HepG2 (cell line): ENCODE measurements around the gene GNMT. TPM values are rescaled to one million over a fixed set of nuclear protein-coding genes. Genes with fewer than 3 reads are reported as not detected.

Source experiments
- CCDC6 ChIP-seq: sonication (generic); formaldehyde crosslinking; IDR thresholded peaks from 2 replicates; pipeline ENCODE4 v1.8.1; 2022; ENCODE audit warnings: mild to moderate bottlenecking, missing genetic modification reagents, moderate library complexity
- DMTF1 ChIP-seq: sonication (generic); formaldehyde crosslinking; IDR thresholded peaks from 2 replicates; pipeline ENCODE4 v1.4.0; 2020; ENCODE audit warnings: mild to moderate bottlenecking, missing genetic modification reagents
- ERF ChIP-seq: IDR thresholded peaks from 2 replicates; pipeline ENCODE4 v1.6.1; 2018; ENCODE audit warnings: missing biosample characterization, missing genetic modification reagents
- GTF3A ChIP-seq: sonication (generic); formaldehyde crosslinking; conservative IDR thresholded peaks from 2 replicates; pipeline ENCODE4 v1.4.0; 2020; ENCODE audit warnings: mild to moderate bottlenecking, missing genetic modification reagents
- ISL2 ChIP-seq: sonication (generic); formaldehyde crosslinking; IDR thresholded peaks from 2 replicates; pipeline ENCODE4 v1.5.0; 2020; ENCODE audit warnings: missing genetic modification reagents
- MEIS2 ChIP-seq: sonication (generic); formaldehyde crosslinking; IDR thresholded peaks from 2 replicates; pipeline ENCODE4 v1.9.0; 2021; ENCODE audit warnings: mild to moderate bottlenecking, missing genetic modification reagents
- NR2F1 ChIP-seq, 2 experiments: fragments of 450-650 bp in 1 of 2; formaldehyde crosslinking in 1 of 2; IDR thresholded peaks; 2 replicates each; pipeline versions ENCODE4 v1.5.0 to v1.6.1; 2016 to 2020; ENCODE audit warnings: mild to moderate bottlenecking in 1 of 2, missing compliant biosample characterization in 1 of 2, missing genetic modification reagents in 1 of 2, moderate library complexity in 1 of 2
- TOE1 ChIP-seq: sonication (generic); formaldehyde crosslinking; IDR thresholded peaks from 2 replicates; pipeline ENCODE4 v1.4.0; 2020; ENCODE audit warnings: mild to moderate bottlenecking, missing genetic modification reagents
- ZBTB25 ChIP-seq: IDR thresholded peaks from 2 replicates; pipeline ENCODE4 v1.6.1; 2018; ENCODE audit warnings: missing genetic modification reagents
- ZNF10 ChIP-seq: sonication (generic); formaldehyde crosslinking; IDR thresholded peaks from 2 replicates; pipeline ENCODE4 v1.4.0; 2020; ENCODE audit warnings: mild to moderate bottlenecking, low read depth, missing genetic modification reagents, borderline replicate concordance
- ZNF33A ChIP-seq: sonication (generic); formaldehyde crosslinking; IDR thresholded peaks from 2 replicates; pipeline ENCODE4 v1.5.1; 2020; ENCODE audit warnings: missing genetic modification reagents, mild to moderate bottlenecking, moderate library complexity, borderline replicate concordance
- ZNF557 ChIP-seq: sonication (generic); formaldehyde crosslinking; IDR thresholded peaks from 2 replicates; pipeline ENCODE4 v1.4.0; 2020; ENCODE audit warnings: missing genetic modification reagents
- ZNF607 ChIP-seq: sonication (generic); formaldehyde crosslinking; IDR thresholded peaks from 2 replicates; pipeline ENCODE4 v1.5.1; 2020; ENCODE audit warnings: missing genetic modification reagents, mild to moderate bottlenecking, borderline replicate concordance
- polyA plus RNA-seq, 8 experiments: library from polyadenylated mRNA; depleted of rRNA in 3 of 8; stranded (reverse) in 7 of 8; unstranded in 1 of 8; fragments of >200 nt; fragmentation: Illumina TruSeq in 4 of 8; extraction: Trizol in 4 of 8; gene quantifications; 2 replicates each; pipeline versions ENCODE4 v1.2.1 to v1.2.3, GENCODE V29; 2011 to 2016; ENCODE audit warnings: low read depth in 4 of 8, missing spikeins in 1 of 8, mixed read lengths in 1 of 8; ENCODE audit not compliant: insufficient read depth in 1 of 8
- total RNA-seq, 5 experiments: library from RNA; depleted of rRNA; stranded (reverse); fragments of >200 nt; fragmentation: Illumina TruSeq; extraction: Trizol; gene quantifications; 2 replicates each; pipeline ENCODE4 v1.2.3, GENCODE V29; 2016; ENCODE audit warnings: low read depth in 1 of 5
- TF ChIP-seq, protein P1 (sequence below): sonication (generic); formaldehyde crosslinking; IDR thresholded peaks from 2 replicates; pipeline ENCODE4 v1.4.0; 2020; ENCODE audit warnings: mild to moderate bottlenecking, missing genetic modification reagents
- TF ChIP-seq, protein P2 (sequence below): sonication (generic); formaldehyde crosslinking; IDR thresholded peaks from 2 replicates; pipeline ENCODE4 v1.4.0; 2020; ENCODE audit warnings: low read depth, mild to moderate bottlenecking, missing genetic modification reagents

Gene GNMT
- total and polyA plus RNA-seq, 2 of the 13 experiments (the other 11 are each of a cell fraction or from before 2014, with no cell fraction given), result 2.8 to 7.0 TPM

GRCh38 chr6:42984001-42984923 lies 23.7 kb downstream of the GNMT start, which contains the start of gene PPP2R5D (continued):
- no peak for TF ChIP-seq DMTF1 (CRISPR knock-in tag)
- TF ChIP-seq ZNF557 (CRISPR knock-in tag), result peak; percentile 65; the same call in 1 of the 2 replicates
- TF ChIP-seq ZNF10, result no peak
- no peak for TF ChIP-seq NR2F1 (CRISPR knock-in tag; IDR thresholded peaks at IDR 0.05)
- TF ChIP-seq ZBTB25, result 0 out of 2 replicates have a peak, but pooled peaks have one; percentile 52
- TF ChIP-seq ISL2 (CRISPR knock-in tag), result peak; percentile 29; the same call in 1 of the 2 replicates
- TF ChIP-seq ZNF607 (CRISPR knock-in tag), result peak; percentile 80
- TF ChIP-seq, protein P1, sequence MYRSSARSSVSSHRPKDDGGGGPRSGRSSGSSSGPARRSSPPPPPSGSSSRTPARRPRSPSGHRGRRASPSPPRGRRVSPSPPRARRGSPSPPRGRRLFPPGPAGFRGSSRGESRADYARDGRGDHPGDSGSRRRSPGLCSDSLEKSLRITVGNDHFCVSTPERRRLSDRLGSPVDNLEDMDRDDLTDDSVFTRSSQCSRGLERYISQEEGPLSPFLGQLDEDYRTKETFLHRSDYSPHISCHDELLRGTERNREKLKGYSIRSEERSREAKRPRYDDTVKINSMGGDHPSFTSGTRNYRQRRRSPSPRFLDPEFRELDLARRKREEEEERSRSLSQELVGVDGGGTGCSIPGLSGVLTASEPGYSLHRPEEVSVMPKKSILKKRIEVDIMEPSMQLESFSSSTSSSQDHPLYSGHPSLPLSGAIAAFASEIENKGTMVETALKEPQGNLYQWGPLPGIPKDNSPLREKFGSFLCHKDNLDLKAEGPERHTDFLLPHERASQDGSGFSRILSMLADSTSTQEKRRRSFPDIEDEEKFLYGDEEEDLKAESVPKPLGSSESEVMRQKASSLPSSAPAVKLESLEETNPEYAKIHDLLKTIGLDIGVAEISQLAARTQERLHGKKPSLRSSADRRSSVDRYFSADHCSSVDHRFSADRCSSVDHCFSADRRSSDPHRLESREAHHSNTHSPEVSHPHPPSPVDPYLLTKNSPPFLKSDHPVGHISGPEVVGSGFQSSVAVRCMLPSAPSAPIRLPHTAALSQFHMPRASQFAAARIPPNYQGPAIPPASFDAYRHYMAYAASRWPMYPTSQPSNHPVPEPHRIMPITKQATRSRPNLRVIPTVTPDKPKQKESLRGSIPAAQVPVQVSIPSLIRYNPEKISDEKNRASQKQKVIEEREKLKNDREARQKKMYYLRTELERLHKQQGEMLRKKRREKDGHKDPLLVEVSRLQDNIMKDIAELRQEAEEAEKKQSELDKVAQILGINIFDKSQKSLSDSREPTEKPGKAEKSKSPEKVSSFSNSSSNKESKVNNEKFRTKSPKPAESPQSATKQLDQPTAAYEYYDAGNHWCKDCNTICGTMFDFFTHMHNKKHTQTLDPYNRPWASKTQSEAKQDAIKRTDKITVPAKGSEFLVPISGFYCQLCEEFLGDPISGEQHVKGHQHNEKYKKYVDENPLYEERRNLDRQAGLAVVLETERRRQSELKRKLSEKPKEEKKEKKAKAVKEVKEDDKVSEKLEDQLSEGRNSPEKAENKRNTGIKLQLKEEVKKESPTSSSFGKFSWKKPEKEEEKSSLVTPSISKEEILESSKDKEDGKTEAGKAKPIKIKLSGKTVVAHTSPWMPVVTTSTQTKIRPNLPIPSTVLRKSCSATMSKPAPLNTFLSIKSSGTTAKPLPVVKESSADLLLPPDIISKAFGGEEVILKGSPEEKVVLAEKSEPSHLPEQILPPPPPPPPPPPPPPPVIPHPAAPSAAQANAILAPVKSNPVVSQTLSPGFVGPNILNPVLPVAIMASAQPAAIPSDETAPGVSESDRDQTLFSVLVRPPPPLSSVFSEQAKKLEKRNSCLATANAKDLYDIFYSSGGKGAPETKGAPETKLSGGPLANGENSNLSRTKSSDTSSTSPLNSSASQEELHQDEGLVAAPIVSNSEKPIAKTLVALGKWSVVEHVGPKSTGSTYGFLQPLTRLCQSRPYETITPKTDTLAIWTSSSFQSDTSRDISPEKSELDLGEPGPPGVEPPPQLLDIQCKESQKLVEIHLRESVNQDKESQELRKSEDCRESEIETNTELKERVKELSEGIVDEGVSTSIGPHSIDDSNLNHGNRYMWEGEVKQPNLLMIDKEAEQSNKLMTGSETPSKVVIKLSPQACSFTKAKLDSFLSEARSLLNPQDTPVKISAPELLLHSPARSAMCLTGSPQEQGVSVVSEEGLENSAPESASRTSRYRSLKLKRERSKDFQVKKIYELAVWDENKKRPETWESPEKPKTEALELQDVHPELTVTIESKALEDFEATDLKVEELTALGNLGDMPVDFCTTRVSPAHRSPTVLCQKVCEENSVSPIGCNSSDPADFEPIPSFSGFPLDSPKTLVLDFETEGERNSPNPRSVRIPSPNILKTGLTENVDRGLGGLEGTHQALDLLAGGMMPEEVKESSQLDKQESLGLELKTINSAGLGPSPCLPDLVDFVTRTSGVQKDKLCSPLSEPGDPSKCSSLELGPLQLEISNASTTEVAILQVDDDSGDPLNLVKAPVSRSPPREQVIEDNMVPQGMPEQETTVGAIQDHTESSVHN, result no peak
- no peak; the same call in 1 of the 2 replicates for TF ChIP-seq GTF3A (CRISPR knock-in tag)
- no peak for TF ChIP-seq TOE1 (CRISPR knock-in tag)
- peak; percentile 45; the same call in 1 of the 2 replicates for TF ChIP-seq MEIS2 (CRISPR knock-in tag)
- TF ChIP-seq, protein P2, sequence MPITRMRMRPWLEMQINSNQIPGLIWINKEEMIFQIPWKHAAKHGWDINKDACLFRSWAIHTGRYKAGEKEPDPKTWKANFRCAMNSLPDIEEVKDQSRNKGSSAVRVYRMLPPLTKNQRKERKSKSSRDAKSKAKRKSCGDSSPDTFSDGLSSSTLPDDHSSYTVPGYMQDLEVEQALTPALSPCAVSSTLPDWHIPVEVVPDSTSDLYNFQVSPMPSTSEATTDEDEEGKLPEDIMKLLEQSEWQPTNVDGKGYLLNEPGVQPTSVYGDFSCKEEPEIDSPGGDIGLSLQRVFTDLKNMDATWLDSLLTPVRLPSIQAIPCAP (CRISPR knock-in tag), result no peak
- TF ChIP-seq CCDC6 (CRISPR knock-in tag), result no peak
- peak; percentile 78 for TF ChIP-seq ERF
- TF ChIP-seq ZNF33A (CRISPR knock-in tag), result 0 out of 2 replicates have a peak, but pooled peaks have one; percentile 27
